HEK293 (cell line): Measurements from ENCODE around the gene AGMO.

ENCODE experiments used
- CTCF ChIA-PET: fragments of 350-600 bp; formaldehyde crosslinking; extraction: SDS; loops from one replicate; lab custom pipeline; 2021; ENCODE audit warnings: antibody characterized with exemption; lab: Yijun Ruan, JAX
- POLR2A ChIA-PET: fragments of 300-600 bp; formaldehyde crosslinking; extraction: SDS; loops from one replicate; lab custom pipeline; 2020; ENCODE audit warnings: antibody characterized with exemption, inconsistent platforms; lab: Yijun Ruan, JAX
- H3K27ac ChIP-seq: fragments of 200-500 bp; sonication (Bioruptor generic); 2 replicates; pipeline ENCODE4 v1.5.1; 2014; ENCODE audit warnings: low read depth, low read length, control low read depth, inconsistent platforms; ENCODE audit errors: extremely low read depth
- H3K36me3 ChIP-seq, 2 experiments: fragments of 200-500 bp in 1 of 2; sonication (Bioruptor generic) in 1 of 2; 1 replicate in 1 of 2; 2 replicates in 1 of 2; pipeline ENCODE4 v1.5.1; 2014 to 2017; ENCODE audit warnings: inconsistent platforms in 2 of 2, low read length in 2 of 2; ENCODE audit not compliant: control insufficient read depth in 2 of 2, insufficient read depth in 1 of 2
- H3K4me1 ChIP-seq: fragments of 200-500 bp; sonication (Bioruptor generic); 2 replicates; pipeline ENCODE4 v1.5.1; 2014; ENCODE audit warnings: mild to moderate bottlenecking, low read length, inconsistent platforms; ENCODE audit not compliant: control insufficient read depth, insufficient read depth
- H3K4me3 ChIP-seq: 2 replicates; pipeline ENCODE4 v1.5.1; 2011; ENCODE audit warnings: low read depth, mild to moderate bottlenecking, control low read depth, low read length, moderate library complexity
- H3K9me3 ChIP-seq: fragments of 200-500 bp; sonication (Bioruptor generic); 2 replicates; pipeline ENCODE4 v1.5.1; 2014; ENCODE audit warnings: low read depth, low read length, inconsistent platforms; ENCODE audit not compliant: control insufficient read depth, insufficient read depth
- IKZF3 ChIP-seq: fragments of 450-650 bp; IDR thresholded peaks from 2 replicates; pipeline ENCODE4 v1.5.0; 2018; ENCODE audit warnings: missing biosample characterization, mild to moderate bottlenecking, missing genetic modification characterization, moderate library complexity
- OSR2 ChIP-seq: fragments of 450-650 bp; formaldehyde crosslinking; IDR thresholded peaks from 2 replicates; pipeline ENCODE4 v1.5.1; 2016; ENCODE audit warnings: missing biosample characterization, missing genetic modification characterization
- OVOL3 ChIP-seq: fragments of 450-650 bp; formaldehyde crosslinking; IDR thresholded peaks from 2 replicates; pipeline ENCODE4 v1.5.1; 2016; ENCODE audit warnings: missing biosample characterization, missing genetic modification characterization
- ZEB2 ChIP-seq: fragments of 450-650 bp; formaldehyde crosslinking; IDR thresholded peaks from 2 replicates; pipeline ENCODE4 v1.5.1; 2016; ENCODE audit warnings: missing biosample characterization, missing genetic modification characterization
- ZNF133 ChIP-seq: fragments of 450-650 bp; formaldehyde crosslinking; IDR thresholded peaks from 2 replicates; pipeline ENCODE4 v1.5.1; 2016; ENCODE audit warnings: missing biosample characterization, missing genetic modification characterization
- ZNF24 ChIP-seq: fragments of 450-650 bp; formaldehyde crosslinking; IDR thresholded peaks from 2 replicates; pipeline ENCODE4 v1.5.1; 2016; ENCODE audit warnings: missing biosample characterization, missing genetic modification characterization
- ZNF274 ChIP-seq, 2 experiments: fragments of 200-500 bp in 1 of 2; fragments of 450-650 bp in 1 of 2; sonication (Bioruptor generic) in 1 of 2; formaldehyde crosslinking in 1 of 2; IDR thresholded peaks; 2 replicates each; pipeline versions ENCODE4 v1.5.1 to v1.6.1; 2014 to 2016; ENCODE audit warnings: borderline replicate concordance in 1 of 2, inconsistent platforms in 1 of 2, low read length in 1 of 2, missing biosample characterization in 1 of 2, missing genetic modification characterization in 1 of 2
- ZNF404 ChIP-seq: fragments of 450-650 bp; formaldehyde crosslinking; IDR thresholded peaks from 2 replicates; pipeline ENCODE4 v1.5.1; 2017; ENCODE audit warnings: missing biosample characterization, missing genetic modification characterization
- ZNF610 ChIP-seq: fragments of 450-650 bp; formaldehyde crosslinking; IDR thresholded peaks from 2 replicates; pipeline ENCODE4 v1.5.1; 2016; ENCODE audit warnings: missing biosample characterization, missing genetic modification characterization, borderline replicate concordance
- ZNF623 ChIP-seq: fragments of 450-650 bp; formaldehyde crosslinking; IDR thresholded peaks from 2 replicates; pipeline ENCODE4 v1.5.1; 2016; ENCODE audit warnings: missing biosample characterization, missing genetic modification characterization
- ZNF654 ChIP-seq: fragments of 450-650 bp; formaldehyde crosslinking; IDR thresholded peaks from 2 replicates; pipeline ENCODE4 v1.5.1; 2016; ENCODE audit warnings: low read depth, missing biosample characterization, missing genetic modification characterization
- ZNF777 ChIP-seq: fragments of 450-650 bp; formaldehyde crosslinking; IDR thresholded peaks from 2 replicates; pipeline ENCODE4 v1.5.1; 2017; ENCODE audit warnings: missing biosample characterization, missing genetic modification characterization, borderline replicate concordance
- ZNF791 ChIP-seq: fragments of 450-650 bp; formaldehyde crosslinking; IDR thresholded peaks from 2 replicates; pipeline ENCODE4 v1.5.1; 2016; ENCODE audit warnings: missing biosample characterization, missing genetic modification characterization
- TF ChIP-seq, protein P1 (sequence below): fragments of 450-650 bp; formaldehyde crosslinking; IDR thresholded peaks from 2 replicates; pipeline ENCODE4 v1.5.1; 2016; ENCODE audit warnings: missing biosample characterization, missing genetic modification characterization
- TF ChIP-seq, protein P2 (sequence below): fragments of 450-650 bp; formaldehyde crosslinking; IDR thresholded peaks from 2 replicates; pipeline ENCODE4 v1.5.1; 2016; ENCODE audit warnings: missing biosample characterization, missing genetic modification characterization
- TF ChIP-seq, protein P3 (sequence below): fragments of 450-650 bp; formaldehyde crosslinking; IDR thresholded peaks from 2 replicates; pipeline ENCODE4 v1.5.1; 2016; ENCODE audit warnings: missing biosample characterization, missing genetic modification characterization, borderline replicate concordance
- TF ChIP-seq, protein P4 (sequence below): fragments of 450-650 bp; formaldehyde crosslinking; IDR thresholded peaks from 2 replicates; pipeline ENCODE4 v1.5.1; 2016; ENCODE audit warnings: missing biosample characterization, missing genetic modification characterization
- TF ChIP-seq, protein P5 (sequence below): fragments of 450-650 bp; formaldehyde crosslinking; conservative IDR thresholded peaks from 2 replicates; pipeline ENCODE4 v1.5.1; 2016; ENCODE audit warnings: low read depth, missing biosample characterization, missing genetic modification characterization

The AGMO gene

DNA sequence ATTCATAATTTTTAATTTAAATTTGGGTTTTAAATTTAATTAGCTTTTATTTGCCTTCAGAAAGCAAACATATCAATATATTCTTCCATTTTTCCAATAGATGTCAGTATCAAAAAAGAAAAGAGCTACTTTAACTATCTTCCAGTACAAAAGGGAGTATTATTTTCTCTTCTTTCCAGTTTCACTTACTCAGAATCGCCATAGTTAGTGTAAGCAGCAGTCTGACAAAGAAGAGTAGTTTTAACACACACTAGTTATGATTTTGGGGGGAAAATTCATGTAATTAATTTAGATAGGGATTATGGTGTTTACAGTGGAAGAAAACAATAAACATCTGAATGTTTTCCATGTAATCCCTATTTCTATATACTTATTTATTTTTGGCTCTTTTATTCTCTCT, 386.7 kb downstream of the AGMO start (continued):
- TF ChIP-seq, protein P1, sequence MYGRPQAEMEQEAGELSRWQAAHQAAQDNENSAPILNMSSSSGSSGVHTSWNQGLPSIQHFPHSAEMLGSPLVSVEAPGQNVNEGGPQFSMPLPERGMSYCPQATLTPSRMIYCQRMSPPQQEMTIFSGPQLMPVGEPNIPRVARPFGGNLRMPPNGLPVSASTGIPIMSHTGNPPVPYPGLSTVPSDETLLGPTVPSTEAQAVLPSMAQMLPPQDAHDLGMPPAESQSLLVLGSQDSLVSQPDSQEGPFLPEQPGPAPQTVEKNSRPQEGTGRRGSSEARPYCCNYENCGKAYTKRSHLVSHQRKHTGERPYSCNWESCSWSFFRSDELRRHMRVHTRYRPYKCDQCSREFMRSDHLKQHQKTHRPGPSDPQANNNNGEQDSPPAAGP (tag by site-specific recombination): no peak
- TF ChIP-seq OSR2 (tag by site-specific recombination) (no peak), IKZF3 (tag by site-specific recombination) (no peak), OVOL3 (tag by site-specific recombination) (no peak), ZNF610 (tag by site-specific recombination) (no peak), ZNF24 (tag by site-specific recombination) (no peak), ZNF791 (tag by site-specific recombination) (no peak)
- TF ChIP-seq, protein P2, sequence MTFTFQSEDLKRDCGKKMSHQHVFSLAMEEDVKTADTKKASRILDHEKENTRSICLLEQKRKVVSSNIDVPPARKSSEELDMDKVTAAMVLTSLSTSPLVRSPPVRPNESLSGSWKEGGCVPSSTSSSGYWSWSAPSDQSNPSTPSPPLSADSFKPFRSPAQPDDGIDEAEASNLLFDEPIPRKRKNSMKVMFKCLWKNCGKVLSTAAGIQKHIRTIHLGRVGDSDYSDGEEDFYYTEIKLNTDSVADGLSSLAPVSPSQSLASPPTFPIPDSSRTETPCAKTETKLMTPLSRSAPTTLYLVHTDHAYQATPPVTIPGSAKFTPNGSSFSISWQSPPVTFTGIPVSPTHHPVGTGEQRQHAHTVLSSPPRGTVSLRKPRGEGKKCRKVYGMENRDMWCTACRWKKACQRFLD (tag by site-specific recombination): no peak
- TF ChIP-seq, protein P3, sequence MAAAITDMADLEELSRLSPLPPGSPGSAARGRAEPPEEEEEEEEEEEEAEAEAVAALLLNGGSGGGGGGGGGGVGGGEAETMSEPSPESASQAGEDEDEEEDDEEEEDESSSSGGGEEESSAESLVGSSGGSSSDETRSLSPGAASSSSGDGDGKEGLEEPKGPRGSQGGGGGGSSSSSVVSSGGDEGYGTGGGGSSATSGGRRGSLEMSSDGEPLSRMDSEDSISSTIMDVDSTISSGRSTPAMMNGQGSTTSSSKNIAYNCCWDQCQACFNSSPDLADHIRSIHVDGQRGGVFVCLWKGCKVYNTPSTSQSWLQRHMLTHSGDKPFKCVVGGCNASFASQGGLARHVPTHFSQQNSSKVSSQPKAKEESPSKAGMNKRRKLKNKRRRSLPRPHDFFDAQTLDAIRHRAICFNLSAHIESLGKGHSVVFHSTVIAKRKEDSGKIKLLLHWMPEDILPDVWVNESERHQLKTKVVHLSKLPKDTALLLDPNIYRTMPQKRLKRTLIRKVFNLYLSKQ: no peak
- TF ChIP-seq, protein P4, sequence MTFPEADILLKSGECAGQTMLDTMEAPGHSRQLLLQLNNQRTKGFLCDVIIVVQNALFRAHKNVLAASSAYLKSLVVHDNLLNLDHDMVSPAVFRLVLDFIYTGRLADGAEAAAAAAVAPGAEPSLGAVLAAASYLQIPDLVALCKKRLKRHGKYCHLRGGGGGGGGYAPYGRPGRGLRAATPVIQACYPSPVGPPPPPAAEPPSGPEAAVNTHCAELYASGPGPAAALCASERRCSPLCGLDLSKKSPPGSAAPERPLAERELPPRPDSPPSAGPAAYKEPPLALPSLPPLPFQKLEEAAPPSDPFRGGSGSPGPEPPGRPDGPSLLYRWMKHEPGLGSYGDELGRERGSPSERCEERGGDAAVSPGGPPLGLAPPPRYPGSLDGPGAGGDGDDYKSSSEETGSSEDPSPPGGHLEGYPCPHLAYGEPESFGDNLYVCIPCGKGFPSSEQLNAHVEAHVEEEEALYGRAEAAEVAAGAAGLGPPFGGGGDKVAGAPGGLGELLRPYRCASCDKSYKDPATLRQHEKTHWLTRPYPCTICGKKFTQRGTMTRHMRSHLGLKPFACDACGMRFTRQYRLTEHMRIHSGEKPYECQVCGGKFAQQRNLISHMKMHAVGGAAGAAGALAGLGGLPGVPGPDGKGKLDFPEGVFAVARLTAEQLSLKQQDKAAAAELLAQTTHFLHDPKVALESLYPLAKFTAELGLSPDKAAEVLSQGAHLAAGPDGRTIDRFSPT (tag by site-specific recombination): no peak
- TF ChIP-seq, all 188 proteins: peak for 0

DNA sequence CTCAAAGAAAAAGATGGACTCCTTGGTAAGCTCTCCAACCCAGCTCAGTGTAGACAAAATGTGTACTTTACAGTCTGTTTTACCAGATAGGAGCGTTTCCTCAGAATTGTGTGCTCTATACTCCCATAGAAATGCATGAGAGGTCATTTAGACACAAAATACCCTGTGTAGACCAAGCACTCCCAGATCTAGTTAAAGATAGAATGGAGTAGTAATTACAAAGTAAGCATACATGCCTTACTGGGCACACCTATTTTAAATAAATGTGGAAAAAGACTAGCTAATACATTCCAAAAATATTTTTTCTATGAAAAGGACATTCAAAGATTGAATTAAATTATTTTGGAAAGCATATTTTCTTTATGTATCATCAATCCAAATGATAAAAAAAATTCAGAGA, 387.3 kb downstream of the AGMO start:
- TF ChIP-seq ZEB2 (no peak), ZNF274 (IDR thresholded peaks at IDR 0.05; ENCODE audit: low read length) (no peak), ZNF274 (tag by site-specific recombination; IDR thresholded peaks at IDR 0.05; ENCODE audit: borderline replicate concordance) (no peak), ZNF404 (no peak), ZNF133 (tag by site-specific recombination) (no peak), ZNF654 (tag by site-specific recombination) (no peak), ZNF777 (tag by site-specific recombination) (no peak), ZNF623 (tag by site-specific recombination) (no peak)
- TF ChIP-seq, protein P5, sequence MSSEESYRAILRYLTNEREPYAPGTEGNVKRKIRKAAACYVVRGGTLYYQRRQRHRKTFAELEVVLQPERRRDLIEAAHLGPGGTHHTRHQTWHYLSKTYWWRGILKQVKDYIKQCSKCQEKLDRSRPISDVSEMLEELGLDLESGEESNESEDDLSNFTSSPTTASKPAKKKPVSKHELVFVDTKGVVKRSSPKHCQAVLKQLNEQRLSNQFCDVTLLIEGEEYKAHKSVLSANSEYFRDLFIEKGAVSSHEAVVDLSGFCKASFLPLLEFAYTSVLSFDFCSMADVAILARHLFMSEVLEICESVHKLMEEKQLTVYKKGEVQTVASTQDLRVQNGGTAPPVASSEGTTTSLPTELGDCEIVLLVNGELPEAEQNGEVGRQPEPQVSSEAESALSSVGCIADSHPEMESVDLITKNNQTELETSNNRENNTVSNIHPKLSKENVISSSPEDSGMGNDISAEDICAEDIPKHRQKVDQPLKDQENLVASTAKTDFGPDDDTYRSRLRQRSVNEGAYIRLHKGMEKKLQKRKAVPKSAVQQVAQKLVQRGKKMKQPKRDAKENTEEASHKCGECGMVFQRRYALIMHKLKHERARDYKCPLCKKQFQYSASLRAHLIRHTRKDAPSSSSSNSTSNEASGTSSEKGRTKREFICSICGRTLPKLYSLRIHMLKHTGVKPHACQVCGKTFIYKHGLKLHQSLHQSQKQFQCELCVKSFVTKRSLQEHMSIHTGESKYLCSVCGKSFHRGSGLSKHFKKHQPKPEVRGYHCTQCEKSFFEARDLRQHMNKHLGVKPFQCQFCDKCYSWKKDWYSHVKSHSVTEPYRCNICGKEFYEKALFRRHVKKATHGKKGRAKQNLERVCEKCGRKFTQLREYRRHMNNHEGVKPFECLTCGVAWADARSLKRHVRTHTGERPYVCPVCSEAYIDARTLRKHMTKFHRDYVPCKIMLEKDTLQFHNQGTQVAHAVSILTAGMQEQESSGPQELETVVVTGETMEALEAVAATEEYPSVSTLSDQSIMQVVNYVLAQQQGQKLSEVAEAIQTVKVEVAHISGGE (tag by site-specific recombination): no peak
- TF ChIP-seq, all 188 proteins: peak for 0
- Histone ChIP-seq H3K36me3 (no peaks in the 10 kb centered on the region), H3K4me3 (no peak overlapping the region), H3K9me3 (no peaks in the 10 kb centered on the region), H3K27ac (no peak overlapping the region), H3K4me1 (no peaks in the 10 kb centered on the region)
- ChIA-PET POLR2A (no interaction called here), CTCF (no interaction called here)
